Hematopoietic multipotent progenitor cell treated with erythropoietin and hydrocortisone succinate and interleukin-3 and kit ligand, for 17 days (in vitro differentiated cells): ENCODE data around the gene MYOM1.

ENCODE experiments used
- DNase-seq: peaks from one replicate; pipeline ENCODE4 v3.0.0-alpha.2; 2015; ENCODE audit warnings: low spot score

The MYOM1 gene

GRCh38 chr18:3118195-3119010, 101.4 kb downstream of the MYOM1 start:
- no peak for DNase-seq

- DNase-seq: no peak
These were observed 102.1 kb downstream of the MYOM1 start for GRCh38 chr18:3117493-3118192.

GRCh38 chr18:3115447-3116030, 104.2 kb downstream of the MYOM1 start:
- DNase-seq: no peak

- no peak for DNase-seq
These were observed 105.3 kb downstream of the MYOM1 start for GRCh38 chr18:3114451-3114850.

GRCh38 chr18:3114026-3114425, 105.7 kb downstream of the MYOM1 start:
- no peak for DNase-seq

GRCh38 chr18:3111523-3112240, 108.1 kb downstream of the MYOM1 start:
- no peak for DNase-seq

GRCh38 chr18:3110034-3110752, 109.6 kb downstream of the MYOM1 start:
- no peak for DNase-seq

- no peak for DNase-seq
These were observed 112.0 kb downstream of the MYOM1 start for GRCh38 chr18:3107740-3108151.

GRCh38 chr18:3104190-3105054, 115.3 kb downstream of the MYOM1 start:
- no peak for DNase-seq

- no peak for DNase-seq
These were observed 116.2 kb downstream of the MYOM1 start for GRCh38 chr18:3103576-3103975.

GRCh38 chr18:3102983-3103382, 116.8 kb downstream of the MYOM1 start:
- no peak for DNase-seq

- no peak for DNase-seq
These were observed 119.2 kb downstream of the MYOM1 start for GRCh38 chr18:3100498-3101132.

GRCh38 chr18:3099327-3099726, 120.4 kb downstream of the MYOM1 start:
- DNase-seq: no peak

GRCh38 chr18:3097082-3097481, 122.7 kb downstream of the MYOM1 start:
- DNase-seq: no peak

GRCh38 chr18:3095921-3096320, 123.8 kb downstream of the MYOM1 start:
- DNase-seq: no peak

GRCh38 chr18:3094338-3094684, 125.5 kb downstream of the MYOM1 start:
- no peak for DNase-seq

- no peak for DNase-seq
These were observed 126.0 kb downstream of the MYOM1 start for GRCh38 chr18:3093624-3094337.

GRCh38 chr18:3092727-3093126, 127.0 kb downstream of the MYOM1 start:
- no peak for DNase-seq

- DNase-seq: no peak
These were observed 130.2 kb downstream of the MYOM1 start for GRCh38 chr18:3089579-3089978.

- DNase-seq: no peak
These were observed 131.3 kb downstream of the MYOM1 start for GRCh38 chr18:3088449-3088848.
